H1 (cell line): ENCODE results near the gene OSBPL6. TPM values are rescaled to one million over a fixed set of nuclear protein-coding genes. Genes with fewer than 3 reads are reported as not detected.

Experiments used
- RNF2 ChIP-seq: fragments of 200-900, 300-1000 bp; sonication (generic); IDR thresholded peaks from 2 replicates; pipeline ENCODE4 v1.7.1; 2016; ENCODE audit warnings: borderline replicate concordance, low read depth, mild to moderate bottlenecking, antibody characterized with exemption, low read length; ENCODE audit not compliant: poor library complexity, severe bottlenecking; ENCODE audit errors: missing control alignments
- polyA plus RNA-seq, 7 experiments: library from polyadenylated mRNA; depleted of rRNA in 3 of 7; stranded (reverse) in 5 of 7; unstranded in 2 of 7; fragments of >200 nt in 5 of 7; fragments of 200-250 nt in 2 of 7; gene quantifications; 1 replicate in 5 of 7; 2 replicates in 1 of 7; 4 replicates in 1 of 7; pipeline versions ENCODE4 v1.2.1 to v1.2.3, GENCODE V29; 2011 to 2013; ENCODE audit warnings: missing spikeins in 2 of 7, mixed read lengths in 2 of 7
- total RNA-seq: library from RNA; stranded (reverse); fragmentation: NEBNext Ultra II Directional; extraction: Animal tissue kit (Norgen Biotek cat#: 25700); gene quantifications from 2 replicates; pipeline ENCODE4 v1.2.1, GENCODE V29; 2021

OSBPL6 gene
- total and polyA plus RNA-seq, 2 of the 8 experiments (the other 6 are each of a cell fraction or from before 2014, with no cell fraction given), result 1.7 to 5.6 TPM

DNA sequence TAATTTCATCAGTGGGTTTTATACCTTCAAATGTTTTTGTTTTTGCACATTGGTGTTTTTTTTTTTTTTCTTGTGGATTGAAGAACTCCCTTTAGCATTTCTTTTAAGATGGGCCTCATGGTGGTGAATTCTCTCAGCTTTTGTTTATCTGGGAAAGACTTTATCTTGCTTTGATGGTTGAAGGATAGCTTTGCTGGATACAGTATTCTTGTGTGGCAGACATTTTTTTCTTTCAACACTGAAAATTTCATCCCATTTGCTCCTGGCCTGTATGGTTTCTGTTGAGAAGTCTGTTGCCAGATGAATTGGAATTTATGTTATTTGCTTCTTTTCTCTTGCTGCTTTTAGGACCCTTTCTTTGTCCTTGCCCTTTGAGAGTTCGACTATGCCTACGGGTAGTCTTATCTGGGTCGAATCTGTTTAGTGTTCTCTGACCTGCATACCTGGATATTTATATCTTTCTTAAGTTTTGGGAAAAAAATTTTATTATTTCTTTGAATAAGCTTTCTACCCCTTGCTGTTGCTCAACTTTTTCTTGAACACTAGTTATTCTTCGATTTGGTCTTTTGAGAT is 231.0 kb downstream of the OSBPL6 start (continued):
- TF ChIP-seq RNF2, result no peak
